Sigmoid colon (tissue), 4 donors: Measurements from ENCODE around the gene SLC7A7.
"Not testable (repeated sequence)": the region's sequence is repeated elsewhere in the genome, so short reads cannot be mapped to it uniquely, and the experiment has no call there.

Experiments used
- EP300 ChIP-seq, 4 donors: sonication (generic); formaldehyde crosslinking; IDR thresholded peaks; one replicate each; pipeline ENCODE4 v1.6.1; 2017; ENCODE audit warnings: antibody characterized with exemption in 4 of 4
- POLR2AphosphoS5 ChIP-seq, 4 donors: sonication (generic); formaldehyde crosslinking; IDR thresholded peaks; one replicate each; pipeline ENCODE4 v1.6.1; 2017; ENCODE audit warnings: antibody characterized with exemption in 4 of 4
- TF ChIP-seq, protein P1 (sequence below), 4 experiments: fragments of 450-650 bp in 3 of 4; fragments of 200-600 bp in 1 of 4; IDR thresholded peaks; one replicate each; pipeline ENCODE4 v1.5.1; 2016 to 2019; ENCODE audit warnings: antibody characterized with exemption in 4 of 4, mild to moderate bottlenecking in 3 of 4, moderate library complexity in 2 of 4

DNA sequence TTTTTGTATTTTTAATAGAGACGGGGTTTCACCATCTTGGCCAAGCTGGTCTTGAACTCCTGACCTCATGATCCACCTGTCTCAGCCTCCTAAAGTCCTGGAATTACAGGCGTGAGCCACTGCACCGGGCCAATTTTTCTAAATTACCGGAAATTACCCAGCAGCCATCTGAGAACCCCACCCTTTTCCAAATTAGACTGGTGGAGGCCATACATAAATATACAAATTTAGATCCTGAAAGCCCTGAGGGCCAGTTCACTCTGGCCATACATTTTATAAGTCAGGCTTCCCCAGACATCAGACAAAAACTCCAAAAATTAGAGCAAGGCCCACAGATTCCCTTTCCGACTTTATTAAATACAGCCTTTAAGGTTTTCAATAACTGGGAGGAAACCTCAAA, 83.2 kb downstream of the SLC7A7 start:
- TF ChIP-seq, protein P1, sequence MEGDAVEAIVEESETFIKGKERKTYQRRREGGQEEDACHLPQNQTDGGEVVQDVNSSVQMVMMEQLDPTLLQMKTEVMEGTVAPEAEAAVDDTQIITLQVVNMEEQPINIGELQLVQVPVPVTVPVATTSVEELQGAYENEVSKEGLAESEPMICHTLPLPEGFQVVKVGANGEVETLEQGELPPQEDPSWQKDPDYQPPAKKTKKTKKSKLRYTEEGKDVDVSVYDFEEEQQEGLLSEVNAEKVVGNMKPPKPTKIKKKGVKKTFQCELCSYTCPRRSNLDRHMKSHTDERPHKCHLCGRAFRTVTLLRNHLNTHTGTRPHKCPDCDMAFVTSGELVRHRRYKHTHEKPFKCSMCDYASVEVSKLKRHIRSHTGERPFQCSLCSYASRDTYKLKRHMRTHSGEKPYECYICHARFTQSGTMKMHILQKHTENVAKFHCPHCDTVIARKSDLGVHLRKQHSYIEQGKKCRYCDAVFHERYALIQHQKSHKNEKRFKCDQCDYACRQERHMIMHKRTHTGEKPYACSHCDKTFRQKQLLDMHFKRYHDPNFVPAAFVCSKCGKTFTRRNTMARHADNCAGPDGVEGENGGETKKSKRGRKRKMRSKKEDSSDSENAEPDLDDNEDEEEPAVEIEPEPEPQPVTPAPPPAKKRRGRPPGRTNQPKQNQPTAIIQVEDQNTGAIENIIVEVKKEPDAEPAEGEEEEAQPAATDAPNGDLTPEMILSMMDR (IDR thresholded peaks at IDR 0.05), result not testable (repeated sequence)
- TF ChIP-seq POLR2AphosphoS5, EP300 (IDR thresholded peaks at IDR 0.05): not testable (repeated sequence)
